Upper lobe of left lung (tissue), 4 donors: ENCODE results near the gene AK9.

Source experiments
- POLR2A ChIP-seq, 4 donors: fragments of 450-650 bp; IDR thresholded peaks; one replicate each; pipeline ENCODE4 v1.5.1; 2016 to 2017; ENCODE audit warnings: antibody characterized with exemption in 4 of 4, mild to moderate bottlenecking in 2 of 4
- POLR2AphosphoS5 ChIP-seq, 2 donors: sonication (generic); formaldehyde crosslinking; IDR thresholded peaks; one replicate each; pipeline ENCODE4 v1.5.1; 2017; ENCODE audit warnings: antibody characterized with exemption in 2 of 2
- TF ChIP-seq, protein P1 (sequence below), 6 experiments: fragments of 450-650 bp in 4 of 6; fragments of 200-600 bp in 2 of 6; sonication (generic) in 2 of 6; IDR thresholded peaks; one replicate each; pipeline ENCODE4 v1.5.1; 2016 to 2019; ENCODE audit warnings: antibody characterized with exemption in 6 of 6

DNA sequence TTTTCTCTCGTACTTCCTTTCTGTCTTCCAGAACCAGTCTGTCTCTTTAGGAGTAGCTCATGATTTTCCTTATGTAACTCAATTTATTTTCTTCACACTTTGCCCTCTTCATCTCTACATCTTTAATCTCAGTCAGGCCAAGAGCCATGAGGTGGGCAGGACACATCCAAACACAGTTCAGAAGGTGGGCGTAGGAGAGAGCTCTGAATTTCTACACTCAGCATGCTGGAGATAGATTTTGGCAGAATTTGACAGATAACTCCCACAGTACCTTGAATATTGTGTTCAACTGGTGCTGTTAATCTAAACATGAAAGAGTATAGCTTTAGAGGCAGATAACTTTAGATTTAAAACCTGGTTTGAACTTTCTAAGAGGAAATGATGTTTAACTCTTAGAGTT is 184.2 kb downstream of the AK9 start:
- TF ChIP-seq POLR2A (IDR thresholded peaks at IDR 0.05) (no peak), POLR2AphosphoS5 (IDR thresholded peaks at IDR 0.05) (no peak)
- TF ChIP-seq, protein P1, sequence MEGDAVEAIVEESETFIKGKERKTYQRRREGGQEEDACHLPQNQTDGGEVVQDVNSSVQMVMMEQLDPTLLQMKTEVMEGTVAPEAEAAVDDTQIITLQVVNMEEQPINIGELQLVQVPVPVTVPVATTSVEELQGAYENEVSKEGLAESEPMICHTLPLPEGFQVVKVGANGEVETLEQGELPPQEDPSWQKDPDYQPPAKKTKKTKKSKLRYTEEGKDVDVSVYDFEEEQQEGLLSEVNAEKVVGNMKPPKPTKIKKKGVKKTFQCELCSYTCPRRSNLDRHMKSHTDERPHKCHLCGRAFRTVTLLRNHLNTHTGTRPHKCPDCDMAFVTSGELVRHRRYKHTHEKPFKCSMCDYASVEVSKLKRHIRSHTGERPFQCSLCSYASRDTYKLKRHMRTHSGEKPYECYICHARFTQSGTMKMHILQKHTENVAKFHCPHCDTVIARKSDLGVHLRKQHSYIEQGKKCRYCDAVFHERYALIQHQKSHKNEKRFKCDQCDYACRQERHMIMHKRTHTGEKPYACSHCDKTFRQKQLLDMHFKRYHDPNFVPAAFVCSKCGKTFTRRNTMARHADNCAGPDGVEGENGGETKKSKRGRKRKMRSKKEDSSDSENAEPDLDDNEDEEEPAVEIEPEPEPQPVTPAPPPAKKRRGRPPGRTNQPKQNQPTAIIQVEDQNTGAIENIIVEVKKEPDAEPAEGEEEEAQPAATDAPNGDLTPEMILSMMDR (IDR thresholded peaks at IDR 0.05): no peak
